MM.1S (cell line): Measurements from ENCODE around the gene ARL14EPL.

Experiments used
- EZH2 ChIP-seq: fragments of 300-600 bp; sonication (generic); optimal IDR thresholded peaks from 2 replicates; pipeline ENCODE3; 2017; ENCODE audit warnings: low read depth, mild to moderate bottlenecking, antibody characterized with exemption, low read length, mixed read lengths
- TF ChIP-seq, protein P1 (sequence below): fragments of 300-600 bp; sonication (generic); IDR thresholded peaks from 2 replicates; pipeline ENCODE4 v1.5.1; 2016; ENCODE audit warnings: antibody characterized with exemption, low read length, mixed read lengths

- TF ChIP-seq, protein P1, sequence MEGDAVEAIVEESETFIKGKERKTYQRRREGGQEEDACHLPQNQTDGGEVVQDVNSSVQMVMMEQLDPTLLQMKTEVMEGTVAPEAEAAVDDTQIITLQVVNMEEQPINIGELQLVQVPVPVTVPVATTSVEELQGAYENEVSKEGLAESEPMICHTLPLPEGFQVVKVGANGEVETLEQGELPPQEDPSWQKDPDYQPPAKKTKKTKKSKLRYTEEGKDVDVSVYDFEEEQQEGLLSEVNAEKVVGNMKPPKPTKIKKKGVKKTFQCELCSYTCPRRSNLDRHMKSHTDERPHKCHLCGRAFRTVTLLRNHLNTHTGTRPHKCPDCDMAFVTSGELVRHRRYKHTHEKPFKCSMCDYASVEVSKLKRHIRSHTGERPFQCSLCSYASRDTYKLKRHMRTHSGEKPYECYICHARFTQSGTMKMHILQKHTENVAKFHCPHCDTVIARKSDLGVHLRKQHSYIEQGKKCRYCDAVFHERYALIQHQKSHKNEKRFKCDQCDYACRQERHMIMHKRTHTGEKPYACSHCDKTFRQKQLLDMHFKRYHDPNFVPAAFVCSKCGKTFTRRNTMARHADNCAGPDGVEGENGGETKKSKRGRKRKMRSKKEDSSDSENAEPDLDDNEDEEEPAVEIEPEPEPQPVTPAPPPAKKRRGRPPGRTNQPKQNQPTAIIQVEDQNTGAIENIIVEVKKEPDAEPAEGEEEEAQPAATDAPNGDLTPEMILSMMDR: no peak
- no peak for TF ChIP-seq EZH2
Observed at GRCh38 chr5:115983519-115983918, 48.8 kb upstream of the ARL14EPL start.
